Islet of Langerhans (tissue), 1 donor: ENCODE data around the gene STARD7.
"Not testable (repeated sequence)": the region's sequence is repeated elsewhere in the genome, so short reads cannot be mapped to it uniquely, and the experiment has no call there.

Experiments
- FAIRE-seq: peaks from one replicate; lab custom pipeline; 2011; peaks lifted over from hg19 to GRCh38; lab: Jason Lieb, UNC

Gene STARD7

GRCh38 chr2:96233880-96234316 is 25.3 kb upstream of the STARD7 start:
- FAIRE-seq, result no peak

- FAIRE-seq, result no peak
Measured at GRCh38 chr2:96233436-96233835, 24.8 kb upstream of the STARD7 start.

GRCh38 chr2:96231316-96231715 is 22.7 kb upstream of the STARD7 start:
- no peak for FAIRE-seq

- no peak for FAIRE-seq
Measured at GRCh38 chr2:96225016-96225533, 16.4 kb upstream of the STARD7 start.

DNA sequence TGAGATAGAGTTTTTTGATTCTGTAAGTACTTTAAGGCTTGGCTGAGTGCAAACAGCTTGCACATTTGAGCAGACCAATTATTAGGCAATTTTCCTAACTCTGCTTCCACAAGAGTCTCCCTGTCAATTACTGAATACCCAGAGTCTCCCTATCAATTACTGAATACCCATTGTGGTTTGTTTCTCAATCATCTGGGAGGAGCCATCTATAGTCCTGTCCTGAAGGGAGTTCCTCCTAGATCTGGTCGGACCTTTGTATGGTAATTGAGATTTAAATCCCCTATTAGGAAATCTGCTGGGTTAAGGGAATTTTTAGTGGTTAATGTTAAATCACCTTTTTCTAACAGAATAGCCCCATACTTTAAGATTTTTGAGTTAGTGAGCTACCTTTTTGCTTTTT is 12.5 kb upstream of the STARD7 start:
- FAIRE-seq, result not testable (repeated sequence)

DNA sequence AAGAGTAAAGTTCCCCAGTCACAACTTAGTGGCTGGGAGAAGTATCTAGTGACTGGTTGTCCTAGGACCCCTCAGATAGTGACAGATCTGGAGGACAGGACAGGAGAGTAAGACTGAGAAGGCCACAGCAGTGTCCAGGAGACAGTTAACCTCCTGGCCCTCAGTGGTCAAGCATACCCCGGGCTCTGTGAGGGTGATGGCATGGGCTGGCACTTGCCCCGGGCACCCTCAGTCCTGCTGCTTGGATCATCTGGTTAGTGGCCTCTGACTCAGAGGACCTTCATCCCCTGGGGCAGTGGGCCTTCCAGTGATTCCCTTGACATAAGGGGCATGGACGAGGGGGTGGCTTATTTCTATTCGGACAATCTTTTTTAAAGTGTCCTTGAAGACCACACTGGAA is 11.3 kb upstream of the STARD7 start:
- not testable (repeated sequence) for FAIRE-seq

- no peak for FAIRE-seq
Measured at GRCh38 chr2:96218508-96219131, 10.0 kb upstream of the STARD7 start.

- FAIRE-seq, result no peak
Measured at GRCh38 chr2:96214554-96214953, 5.9 kb upstream of the STARD7 start.

GRCh38 chr2:96213379-96213778 is 4.8 kb upstream of the STARD7 start:
- no peak for FAIRE-seq

DNA sequence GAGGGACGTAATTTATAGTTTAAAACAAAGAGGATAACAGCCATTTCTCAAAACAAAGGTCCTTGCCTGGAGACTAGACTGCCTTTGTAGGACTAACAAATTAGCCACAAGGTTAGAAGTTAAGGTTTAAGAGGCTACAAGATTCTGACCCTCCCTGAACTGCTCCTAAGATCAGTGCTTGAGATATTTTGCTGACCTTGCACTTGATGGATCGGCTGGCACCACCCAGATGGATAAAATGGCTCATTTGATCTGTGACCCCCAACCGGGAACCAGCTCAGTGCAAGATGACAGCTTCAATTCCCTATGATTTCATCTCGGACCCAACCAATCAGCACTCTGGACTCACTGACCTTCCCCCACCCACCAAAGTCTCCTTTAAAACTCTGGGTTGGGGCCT is 3.7 kb upstream of the STARD7 start:
- FAIRE-seq, result no peak

- FAIRE-seq, result no peak
Measured at GRCh38 chr2:96209729-96210085, 1.1 kb upstream of the STARD7 start.

DNA sequence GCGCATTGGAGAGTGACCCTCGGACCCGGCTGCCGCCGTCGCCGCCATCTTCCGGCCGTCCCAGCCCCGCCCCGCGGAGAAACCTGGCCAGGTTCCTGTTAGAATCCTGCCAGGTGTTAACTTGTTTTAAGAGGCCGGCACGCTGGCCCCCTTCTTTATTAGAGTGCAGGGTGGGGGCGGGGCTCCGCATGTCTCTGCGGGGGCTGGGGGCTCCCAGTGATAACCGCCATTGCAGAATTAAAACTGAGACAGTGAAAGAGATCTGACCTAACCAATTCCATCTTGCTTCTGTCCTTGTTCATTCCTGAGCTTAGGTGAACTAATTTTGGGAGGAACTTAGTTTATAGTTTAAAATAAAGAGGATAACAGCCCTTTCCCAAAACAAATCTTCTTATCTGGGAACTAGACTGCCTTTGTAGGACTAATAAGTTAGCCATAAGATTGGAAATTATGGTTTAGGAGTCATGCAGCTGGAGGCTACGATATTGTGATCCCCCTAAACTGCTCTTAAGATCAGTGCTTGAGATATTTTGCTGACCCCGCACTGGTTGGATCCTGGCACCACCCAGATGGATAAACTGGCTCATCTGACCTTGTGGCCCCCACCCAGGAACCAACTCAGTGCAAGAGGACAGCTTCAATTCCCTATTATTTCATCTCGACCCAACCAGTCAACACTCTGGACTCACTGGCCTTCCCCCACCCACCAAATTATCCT is 543 bp upstream of the STARD7 start:
- no peak for FAIRE-seq

- no peak for FAIRE-seq
Measured at GRCh38 chr2:96207774-96208142, 869 bp downstream of the STARD7 start.

DNA sequence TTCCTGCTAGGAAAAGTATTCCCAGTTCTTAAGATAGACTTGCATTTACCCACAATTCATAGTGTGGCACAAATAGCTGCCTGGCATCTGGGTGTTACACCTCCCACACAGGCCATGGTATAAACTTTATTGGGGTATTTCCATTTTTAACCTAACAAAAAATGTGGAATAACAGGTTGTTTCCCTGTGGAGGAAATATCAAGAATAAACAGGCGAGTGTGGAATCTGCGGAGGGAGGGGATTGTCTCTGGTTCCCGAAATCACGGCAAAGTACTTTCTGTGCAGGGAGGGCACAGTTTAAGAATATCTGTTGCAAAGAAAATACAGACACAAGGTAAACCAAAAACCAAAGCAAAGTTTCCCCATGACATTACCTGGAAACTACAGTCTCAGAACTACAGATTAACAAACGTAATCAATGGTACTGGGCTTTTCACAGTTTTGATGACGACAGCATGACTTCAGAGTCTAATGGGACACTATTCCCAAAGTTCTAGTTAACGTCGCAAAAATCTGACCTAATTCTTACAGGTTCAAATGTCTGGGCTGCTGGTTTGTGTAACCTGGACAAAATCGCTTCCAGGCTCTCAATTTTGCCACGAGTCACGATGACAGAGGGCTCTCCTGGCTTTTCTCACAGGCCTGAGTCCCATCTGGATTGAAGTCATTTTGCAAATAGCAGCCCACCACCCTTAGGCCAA is 1.4 kb downstream of the STARD7 start:
- FAIRE-seq, result no peak

DNA sequence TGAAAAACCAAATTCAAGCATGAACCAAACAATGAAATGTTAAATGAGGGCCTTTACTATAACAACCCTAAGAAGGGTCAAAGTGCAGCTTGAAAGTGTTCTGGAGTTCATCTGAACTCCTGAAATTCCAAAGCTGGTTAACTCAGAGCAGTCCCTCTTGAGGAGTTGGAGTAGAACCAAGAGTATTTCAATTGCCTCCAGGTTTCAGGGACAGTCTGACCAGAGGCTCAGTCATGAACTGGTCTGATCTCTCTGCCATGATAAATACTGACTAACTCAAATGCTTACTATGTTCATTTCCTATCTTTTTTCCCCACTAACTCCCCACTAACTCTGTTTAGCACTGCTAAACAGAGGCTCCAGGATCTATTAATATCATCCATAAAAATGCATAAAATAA is 2.7 kb downstream of the STARD7 start:
- FAIRE-seq, result no peak

GRCh38 chr2:96204836-96205624 is 3.6 kb downstream of the STARD7 start:
- no peak for FAIRE-seq

DNA sequence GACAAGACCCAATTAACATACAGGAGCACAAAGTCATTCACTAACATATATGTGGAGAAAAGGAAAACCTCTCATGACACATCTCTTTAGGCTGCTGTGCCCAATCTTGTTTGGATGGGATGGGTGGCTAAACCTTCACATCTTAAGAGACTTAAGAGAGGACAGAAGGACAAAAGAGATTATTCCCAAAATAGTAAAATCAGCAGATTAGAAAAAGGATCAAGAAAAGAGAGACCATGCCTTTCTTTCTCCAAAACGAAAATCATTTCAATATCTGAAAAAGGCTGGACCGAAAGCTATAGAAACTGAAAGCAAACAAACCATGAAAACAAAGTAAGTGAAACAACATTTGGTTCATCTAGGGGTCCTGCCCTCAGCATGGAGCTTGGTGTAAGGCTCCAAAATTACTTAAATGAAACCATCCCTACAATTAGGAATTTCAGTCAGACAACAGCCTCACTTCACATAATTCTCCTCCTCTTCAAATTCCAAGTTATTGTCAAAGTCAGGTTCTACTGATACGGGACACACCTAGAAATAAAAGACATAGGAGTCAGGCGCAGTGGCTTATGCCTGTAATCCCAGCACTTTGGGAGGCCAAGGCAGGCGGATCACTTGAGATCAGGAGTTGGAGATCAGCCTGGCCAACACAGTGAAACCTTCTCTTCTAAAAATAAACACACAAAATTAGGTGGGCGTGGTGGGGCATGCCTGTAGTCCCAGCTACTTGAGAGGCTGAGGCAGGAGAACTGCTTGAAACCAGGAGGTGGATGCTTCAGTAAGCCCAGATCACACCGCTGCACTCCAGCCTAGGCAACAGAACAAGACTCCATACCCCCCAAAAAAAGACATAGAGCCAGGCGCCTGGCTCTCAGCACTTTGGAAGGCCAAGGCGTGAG is 5.2 kb downstream of the STARD7 start:
- no peak for FAIRE-seq

DNA sequence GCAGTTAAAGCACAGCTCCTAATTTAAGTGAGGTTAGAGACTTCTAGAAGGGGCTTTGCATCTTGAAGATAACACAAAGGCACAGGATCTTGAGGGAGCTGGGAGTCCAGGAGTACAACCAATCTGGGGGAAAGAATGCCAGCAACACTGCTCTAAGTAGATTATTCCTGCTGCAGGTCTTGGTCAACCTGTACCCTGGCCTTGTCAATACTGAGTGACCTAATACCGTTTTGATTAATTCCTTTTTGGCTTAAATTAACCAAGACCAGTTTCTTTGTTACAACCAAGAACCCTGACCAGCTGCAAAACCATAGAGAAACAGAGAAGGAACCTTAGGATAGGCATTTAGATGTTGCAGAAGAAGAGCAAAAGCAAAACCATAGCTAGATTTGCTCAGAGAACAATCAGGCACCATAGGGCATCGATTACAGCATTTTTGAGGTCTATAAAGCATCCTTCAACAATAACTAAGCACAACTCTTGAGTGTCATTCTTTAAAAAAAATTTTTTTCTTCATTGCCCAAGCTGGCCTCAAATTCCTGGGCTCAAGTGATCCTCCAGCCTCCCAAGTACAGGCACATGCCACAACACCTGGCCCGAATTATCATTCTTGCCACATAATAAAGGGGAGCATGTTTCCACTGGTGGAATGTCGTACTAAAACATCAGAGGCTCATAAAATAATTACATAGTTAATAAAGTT is 6.3 kb downstream of the STARD7 start:
- no peak for FAIRE-seq

- FAIRE-seq, result no peak
Measured at GRCh38 chr2:96201338-96201737, 7.3 kb downstream of the STARD7 start.

DNA sequence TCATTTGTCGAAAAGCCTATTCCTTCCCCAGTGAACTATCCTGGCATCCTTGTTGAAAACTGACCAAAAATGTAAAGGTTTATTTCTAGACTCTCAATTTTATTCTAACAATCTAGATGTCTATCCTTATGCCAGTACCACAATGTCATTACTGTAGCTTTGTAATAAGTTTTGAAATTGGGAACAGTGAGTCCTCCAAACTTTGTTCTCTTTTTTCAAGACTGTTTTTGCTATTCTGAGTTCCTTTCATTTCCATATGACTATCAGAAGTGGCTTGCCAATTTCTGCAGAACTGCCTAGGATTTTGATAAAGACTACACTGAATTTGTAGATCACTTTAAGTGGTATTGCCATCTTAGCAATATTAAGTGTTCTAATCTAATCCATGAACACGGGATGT is 9.7 kb downstream of the STARD7 start:
- FAIRE-seq, result no peak
